Endothelial cell of umbilical vein (primary cell): ENCODE data around the gene SIPA1L2. TPM values are rescaled to one million over a fixed set of nuclear protein-coding genes. Genes with fewer than 3 reads are reported as not detected.

Experiments
- BruUV-seq: library from RNA; stranded (reverse); fragments of 400-500 nt; replicated peaks from 2 replicates; lab custom pipeline; 2021; lab: Mats Ljungman, UMichigan
- CTCF ChIA-PET: fragments of 300-600, 350-600 bp; sonication (Branson Sonifier 250); formaldehyde crosslinking; loops from one replicate; lab custom pipeline; 2021; ENCODE audit warnings: antibody characterized with exemption, inconsistent platforms; lab: Charles Lee
- POLR2A ChIA-PET: fragments of 300-600, 350-600 bp; sonication (Branson Sonifier 250); formaldehyde crosslinking; loops from one replicate; lab custom pipeline; 2021; ENCODE audit warnings: antibody characterized with exemption, inconsistent platforms; lab: Charles Lee
- DNase-seq: peaks from one replicate; pipeline ENCODE4 v3.0.0-alpha.2; 2011; ENCODE audit warnings: low read depth, low spot score
- FAIRE-seq: peaks from 2 replicates; lab custom pipeline; 2011; peaks lifted over from hg19 to GRCh38; lab: Jason Lieb, UNC
- H2AFZ ChIP-seq: 2 replicates; pipeline ENCODE4 v1.6.0; 2012; ENCODE audit warnings: low read depth, low read length, control low read depth, inconsistent platforms
- H3K27ac ChIP-seq: 2 replicates; pipeline ENCODE4 v1.5.1; 2011; ENCODE audit warnings: low read depth, mild to moderate bottlenecking, control low read depth, low read length, moderate library complexity; ENCODE audit not compliant: insufficient read depth
- H3K27me3 ChIP-seq, 2 experiments: 2 replicates each; pipeline versions ENCODE4 v1.6.0 to v1.6.1; 2011; ENCODE audit warnings: low read length in 2 of 2, mixed read lengths in 1 of 2; ENCODE audit not compliant: control insufficient read depth in 2 of 2, insufficient read depth in 2 of 2
- H3K36me3 ChIP-seq, 2 experiments: 2 replicates in 1 of 2; 3 replicates in 1 of 2; pipeline ENCODE4 v1.5.1; 2011; ENCODE audit warnings: low read length in 2 of 2, mild to moderate bottlenecking in 1 of 2, moderate library complexity in 1 of 2; ENCODE audit not compliant: control insufficient read depth in 2 of 2, insufficient read depth in 2 of 2; ENCODE audit errors: extremely low read depth in 1 of 2
- H3K4me1 ChIP-seq: 3 replicates; pipeline ENCODE4 v1.5.1; 2011; ENCODE audit warnings: mild to moderate bottlenecking, low read length; ENCODE audit not compliant: control insufficient read depth, insufficient read depth; ENCODE audit errors: extremely low read depth
- H3K4me2 ChIP-seq: 2 replicates; pipeline ENCODE4 v1.6.1; 2011; ENCODE audit warnings: low read length, control low read depth, mixed read lengths; ENCODE audit not compliant: insufficient read depth
- H3K4me3 ChIP-seq, 3 experiments: fragments of 200-600 bp in 1 of 3; sonication (generic), shearing (Covaris generic) in 1 of 3; replicated peaks in 1 of 3; 2 replicates each; pipeline ENCODE4 v1.5.1; 2011 to 2016; ENCODE audit warnings: control low read depth in 3 of 3, low read length in 3 of 3, mild to moderate bottlenecking in 2 of 3, inconsistent platforms in 1 of 3, low read depth in 1 of 3, moderate library complexity in 1 of 3; ENCODE audit not compliant: insufficient read depth in 1 of 3
- H3K79me2 ChIP-seq: 2 replicates; pipeline ENCODE4 v1.6.0; 2012; ENCODE audit warnings: low read length, inconsistent platforms; ENCODE audit not compliant: control insufficient read depth, insufficient read depth
- H3K9ac ChIP-seq: replicated peaks from 2 replicates; pipeline ENCODE3; 2011; ENCODE audit warnings: low read length, control low read depth; ENCODE audit not compliant: insufficient read depth; ENCODE audit errors: extremely low read depth
- H3K9me1 ChIP-seq: replicated peaks from 3 replicates; pipeline ENCODE4 v1.6.0; 2011; ENCODE audit warnings: mild to moderate bottlenecking, low read length; ENCODE audit not compliant: control insufficient read depth, insufficient read depth; ENCODE audit errors: extremely low read depth
- H3K9me3 ChIP-seq: replicated peaks from 2 replicates; pipeline ENCODE4 v1.5.1; 2012; ENCODE audit warnings: low read length, inconsistent platforms; ENCODE audit not compliant: control insufficient read depth, insufficient read depth
- H4K20me1 ChIP-seq: replicated peaks from 2 replicates; pipeline ENCODE3; 2011; ENCODE audit warnings: mild to moderate bottlenecking, low read length; ENCODE audit not compliant: control insufficient read depth, insufficient read depth; ENCODE audit errors: extremely low read depth
- EZH2 ChIP-seq: IDR thresholded peaks from 2 replicates; pipeline ENCODE4 v1.6.1; 2012; ENCODE audit warnings: borderline replicate concordance, low read depth, mild to moderate bottlenecking, moderate library complexity, low read length, inconsistent platforms; ENCODE audit not compliant: severe bottlenecking
- FOS ChIP-seq: IDR thresholded peaks from 2 replicates; pipeline ENCODE4 v1.6.1; 2011; ENCODE audit warnings: mild to moderate bottlenecking, low read length, moderate library complexity, borderline replicate concordance; ENCODE audit not compliant: insufficient read depth
- GATA2 ChIP-seq: IDR thresholded peaks from 2 replicates; pipeline ENCODE4 v1.7.0; 2011; ENCODE audit warnings: low read depth, mild to moderate bottlenecking, moderate library complexity, mixed read lengths, low read length; ENCODE audit not compliant: insufficient read length, insufficient read depth
- JUN ChIP-seq: IDR thresholded peaks from 2 replicates; pipeline ENCODE4 v1.6.1; 2011; ENCODE audit warnings: borderline replicate concordance, low read depth; ENCODE audit not compliant: insufficient read length, insufficient read depth
- MYC ChIP-seq: IDR thresholded peaks from one replicate; pipeline ENCODE4 v1.6.1; 2011; ENCODE audit warnings: mild to moderate bottlenecking, low read depth, low read length
- POLR2A ChIP-seq: IDR thresholded peaks from 2 replicates; pipeline ENCODE4 v1.6.1; 2012; ENCODE audit warnings: low read depth, mild to moderate bottlenecking, control low read depth, low read length
- POLR2AphosphoS5 ChIP-seq: IDR thresholded peaks from 2 replicates; pipeline ENCODE4 v1.6.1; 2012; ENCODE audit warnings: low read depth, mild to moderate bottlenecking, control low read depth, low read length, moderate library complexity; ENCODE audit not compliant: insufficient read depth
- dilution Hi-C: fragments of 300-500 bp; cut with MboI; formaldehyde crosslinking; loops from one replicate; pipeline ENCODE4 v1.15.0; 2019; ENCODE audit warnings: low sequenced_read_pairs; ENCODE audit not compliant: extremely low pct_ligation_motif_present
- intact Hi-C: fragments of 100-400 bp; cut with micrococcal nuclease; formaldehyde crosslinking; loops from one replicate; pipeline ENCODE4 v1.10.0; 2022
- polyA plus RNA-seq, 4 experiments: library from polyadenylated mRNA; depleted of rRNA in 3 of 4; stranded (reverse) in 3 of 4; unstranded in 1 of 4; fragments of >200 nt; gene quantifications; 2 replicates each; pipeline versions ENCODE4 v1.2.1 to v1.2.3, GENCODE V29; 2011 to 2012; ENCODE audit warnings: missing spikeins in 1 of 4
- total RNA-seq: library from RNA; stranded (reverse); gene quantifications from 2 replicates; pipeline ENCODE4 v1.2.3, GENCODE V29; 2021
- TF ChIP-seq, protein P1 (sequence below): IDR thresholded peaks from 2 replicates; pipeline ENCODE4 v1.6.1; 2011; ENCODE audit not compliant: insufficient read depth, insufficient read length
- TF ChIP-seq, protein P2 (sequence below), 2 donors: IDR thresholded peaks; 1 replicate in 1 of 2; 2 replicates in 1 of 2; pipeline ENCODE4 v1.5.1; 2011; ENCODE audit warnings: low read length in 2 of 2, mild to moderate bottlenecking in 2 of 2, moderate library complexity in 2 of 2, control low read depth in 1 of 2, inconsistent platforms in 1 of 2, low read depth in 1 of 2; ENCODE audit not compliant: insufficient read depth in 1 of 2; ENCODE audit errors: extremely low read depth in 1 of 2

Gene SIPA1L2
- total and polyA plus RNA-seq, 2 donors (not counting 3 experiments of a cell fraction or from before 2014, with no cell fraction given), result 3.6 to 12.8 TPM

DNA sequence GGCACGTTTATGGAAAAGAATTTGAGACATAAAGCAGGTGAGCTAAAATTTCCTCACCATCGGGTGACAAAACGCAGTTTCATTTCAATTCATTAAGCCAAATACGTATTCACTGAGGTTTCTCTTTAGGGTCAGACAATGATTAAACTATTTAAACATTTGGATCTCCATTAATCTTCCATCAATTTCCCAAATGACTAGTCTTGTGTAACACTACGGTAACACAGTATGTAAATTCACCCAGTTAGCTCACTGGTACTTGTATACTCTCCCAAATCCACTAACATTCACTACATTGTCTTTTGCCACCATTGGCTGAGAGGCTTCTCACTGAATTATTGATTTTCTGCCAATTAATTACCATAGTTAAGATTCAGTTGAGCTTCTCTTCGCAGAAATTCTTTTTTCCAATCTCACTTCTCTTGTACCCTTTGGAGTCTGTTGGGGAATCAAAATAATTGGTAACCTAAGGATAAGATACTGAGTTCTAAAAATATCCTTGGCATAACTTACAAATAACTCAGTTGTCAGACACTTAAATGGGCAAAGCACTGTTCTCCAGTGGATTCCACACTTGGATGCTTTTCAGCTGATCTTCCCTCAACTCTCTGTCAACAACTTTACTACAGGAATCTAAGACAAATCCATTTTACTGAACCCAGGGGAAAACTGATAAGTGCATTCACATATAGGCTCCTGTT is 40.7 kb downstream of the SIPA1L2 start:
- Histone ChIP-seq H3K36me3 (no peaks in the 10 kb centered on the region), H3K4me1 (peaks cover 13% of the 10 kb centered on the region), H3K4me2 (no peak overlapping the region), H3K4me3 (no peak overlapping the region), H2AFZ (no peak overlapping the region), H3K79me2 (no peaks in the 10 kb centered on the region), H3K27ac (no peak overlapping the region), H3K27me3 (no peaks in the 10 kb centered on the region), H4K20me1 (no peaks in the 10 kb centered on the region), H3K9me3 (no peaks in the 10 kb centered on the region), H3K9me1 (no peaks in the 10 kb centered on the region), H3K9ac (no peak overlapping the region)
- FAIRE-seq, result peak; percentile 38
- ChIA-PET CTCF (interaction anchor here (1.1 kb wide), 1 partner anchor 10 kb away, joined by 5 read pairs; no protein-coding TSS in a partner anchor), POLR2A (interaction anchor here (0.8 kb wide), 1 partner anchor 10 kb away, joined by 3 read pairs; no protein-coding TSS in a partner anchor)
- DNase-seq, result no peak
- no TSS peak for BruUV-seq
- intact Hi-C loops, result no loop called here
- TF ChIP-seq GATA2, result no peak
- TF ChIP-seq POLR2A, result no peak
- TF ChIP-seq, protein P1, sequence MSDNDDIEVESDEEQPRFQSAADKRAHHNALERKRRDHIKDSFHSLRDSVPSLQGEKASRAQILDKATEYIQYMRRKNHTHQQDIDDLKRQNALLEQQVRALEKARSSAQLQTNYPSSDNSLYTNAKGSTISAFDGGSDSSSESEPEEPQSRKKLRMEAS, result no peak
- TF ChIP-seq FOS, result no peak
- TF ChIP-seq JUN, result no peak
- TF ChIP-seq, protein P2, sequence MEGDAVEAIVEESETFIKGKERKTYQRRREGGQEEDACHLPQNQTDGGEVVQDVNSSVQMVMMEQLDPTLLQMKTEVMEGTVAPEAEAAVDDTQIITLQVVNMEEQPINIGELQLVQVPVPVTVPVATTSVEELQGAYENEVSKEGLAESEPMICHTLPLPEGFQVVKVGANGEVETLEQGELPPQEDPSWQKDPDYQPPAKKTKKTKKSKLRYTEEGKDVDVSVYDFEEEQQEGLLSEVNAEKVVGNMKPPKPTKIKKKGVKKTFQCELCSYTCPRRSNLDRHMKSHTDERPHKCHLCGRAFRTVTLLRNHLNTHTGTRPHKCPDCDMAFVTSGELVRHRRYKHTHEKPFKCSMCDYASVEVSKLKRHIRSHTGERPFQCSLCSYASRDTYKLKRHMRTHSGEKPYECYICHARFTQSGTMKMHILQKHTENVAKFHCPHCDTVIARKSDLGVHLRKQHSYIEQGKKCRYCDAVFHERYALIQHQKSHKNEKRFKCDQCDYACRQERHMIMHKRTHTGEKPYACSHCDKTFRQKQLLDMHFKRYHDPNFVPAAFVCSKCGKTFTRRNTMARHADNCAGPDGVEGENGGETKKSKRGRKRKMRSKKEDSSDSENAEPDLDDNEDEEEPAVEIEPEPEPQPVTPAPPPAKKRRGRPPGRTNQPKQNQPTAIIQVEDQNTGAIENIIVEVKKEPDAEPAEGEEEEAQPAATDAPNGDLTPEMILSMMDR (IDR thresholded peaks at IDR 0.05; ENCODE audit: extremely low read depth in 1 of 2, insufficient read depth in 1 of 2, low read depth in 1 of 2, low read length in 2 of 2), result no peak
- TF ChIP-seq MYC, result no peak
- TF ChIP-seq POLR2AphosphoS5, result no peak
- no peak for TF ChIP-seq EZH2
- dilution Hi-C loops, result no loop called here
